HG03432 (cell line): ENCODE measurements around the gene PPFIBP2.
A peak's percentile ranks its signal among the peaks of the same experiment; 100 is the strongest.

Source experiments
- ATAC-seq: cut with Tn5 transposase; IDR thresholded peaks from one replicate; pipeline ENCODE4 v1.9.1; 2021; ENCODE audit warnings: mild to moderate bottlenecking, moderate library complexity; ENCODE audit not compliant: unreplicated experiment

Gene PPFIBP2

GRCh38 chr11:7575841-7576725, 62.3 kb downstream of the PPFIBP2 start:
- ATAC-seq = peak; percentile 48

- no peak for ATAC-seq
These were observed 63.0 kb downstream of the PPFIBP2 start for GRCh38 chr11:7576726-7577290.

- peak; percentile 34 for ATAC-seq
These were observed 63.7 kb downstream of the PPFIBP2 start for GRCh38 chr11:7577291-7578190.

- ATAC-seq = no peak
These were observed 64.6 kb downstream of the PPFIBP2 start for GRCh38 chr11:7578276-7578955.

GRCh38 chr11:7579361-7579791, 65.6 kb downstream of the PPFIBP2 start:
- ATAC-seq = no peak

GRCh38 chr11:7581021-7581590, 67.3 kb downstream of the PPFIBP2 start:
- ATAC-seq = no peak

- ATAC-seq = no peak
These were observed 68.7 kb downstream of the PPFIBP2 start for GRCh38 chr11:7582338-7582985.

- no peak for ATAC-seq
These were observed 69.4 kb downstream of the PPFIBP2 start for GRCh38 chr11:7583248-7583647.

GRCh38 chr11:7584910-7585309, 71.1 kb downstream of the PPFIBP2 start:
- no peak for ATAC-seq

- no peak for ATAC-seq
These were observed 72.0 kb downstream of the PPFIBP2 start for GRCh38 chr11:7585816-7586215.

- ATAC-seq = no peak
These were observed 72.6 kb downstream of the PPFIBP2 start for GRCh38 chr11:7586376-7586775.

- ATAC-seq = no peak
These were observed 73.9 kb downstream of the PPFIBP2 start for GRCh38 chr11:7587712-7588111.

- no peak for ATAC-seq
These were observed 76.1 kb downstream of the PPFIBP2 start for GRCh38 chr11:7589861-7590260.

- ATAC-seq = no peak
These were observed 76.7 kb downstream of the PPFIBP2 start for GRCh38 chr11:7590529-7590928.

- no peak for ATAC-seq
These were observed 77.5 kb downstream of the PPFIBP2 start for GRCh38 chr11:7591107-7591894.

GRCh38 chr11:7591987-7592386, 78.2 kb downstream of the PPFIBP2 start:
- no peak for ATAC-seq

- no peak for ATAC-seq
These were observed 78.9 kb downstream of the PPFIBP2 start for GRCh38 chr11:7592711-7593110.

- no peak for ATAC-seq
These were observed 79.7 kb downstream of the PPFIBP2 start for GRCh38 chr11:7593481-7593880.
